Naive thymus-derived CD4-positive, alpha-beta T cell (primary cell): Measurements from ENCODE around the gene TIAL1. TPM values are rescaled to one million over a fixed set of nuclear protein-coding genes. Genes with fewer than 3 reads are reported as not detected.

Source experiments
- ATAC-seq: fragments of 150-1000 bp; cut with Tn5 transposase; 2 replicates; pipeline ENCODE4 v1.10.0; 2021; ENCODE audit warnings: mild to moderate bottlenecking, moderate library complexity
- CTCF ChIA-PET: fragments of 350-600 bp; sonication (Branson Sonifier 250); formaldehyde crosslinking; loops from one replicate; lab custom pipeline; 2021; ENCODE audit warnings: antibody characterized with exemption; lab: Charles Lee
- POLR2A ChIA-PET: fragments of 350-600 bp; sonication (Branson Sonifier 250); formaldehyde crosslinking; loops from one replicate; lab custom pipeline; 2021; ENCODE audit warnings: antibody characterized with exemption, inconsistent platforms; lab: Charles Lee
- DNase-seq, 9 donors: peaks; one replicate each; pipeline versions ENCODE4 v3.0.0 to v3.0.0-alpha.2; 2020 to 2022; ENCODE audit warnings: mixed read lengths in 1 of 9
- H3K27ac ChIP-seq: one replicate; pipeline ENCODE4 v1.7.0; 2013; ENCODE audit warnings: mild to moderate bottlenecking, low read depth, low read length, moderate library complexity
- H3K27me3 ChIP-seq, 2 donors: one replicate each; pipeline ENCODE4 v1.7.0; 2013; ENCODE audit warnings: low read length in 2 of 2, mild to moderate bottlenecking in 2 of 2, moderate library complexity in 2 of 2; ENCODE audit not compliant: control insufficient read depth in 2 of 2, insufficient read depth in 2 of 2
- H3K36me3 ChIP-seq, 3 experiments: 1 replicate in 2 of 3; 2 replicates in 1 of 3; pipeline ENCODE4 v1.7.0; 2013; ENCODE audit warnings: low read length in 3 of 3, mild to moderate bottlenecking in 3 of 3, moderate library complexity in 1 of 3; ENCODE audit not compliant: insufficient read depth in 3 of 3, control insufficient read depth in 2 of 3
- H3K4me1 ChIP-seq, 2 donors: one replicate each; pipeline ENCODE4 v1.7.0; 2013; ENCODE audit warnings: low read length in 2 of 2, mild to moderate bottlenecking in 2 of 2, moderate library complexity in 1 of 2; ENCODE audit not compliant: control insufficient read depth in 2 of 2, insufficient read depth in 2 of 2
- H3K4me3 ChIP-seq: 2 replicates; pipeline ENCODE4 v1.7.0; 2013; ENCODE audit warnings: mild to moderate bottlenecking, low read length
- H3K9me3 ChIP-seq, 3 experiments: 1 replicate in 2 of 3; 2 replicates in 1 of 3; pipeline ENCODE4 v1.7.0; 2013; ENCODE audit warnings: low read length in 3 of 3; ENCODE audit not compliant: control insufficient read depth in 2 of 3
- H3K27ac Mint-ChIP-seq, 9 donors: one replicate each; pipeline ENCODE4 v1.8.0; 2020 to 2022; ENCODE audit warnings: mixed read lengths in 9 of 9, mild to moderate bottlenecking in 8 of 9, moderate library complexity in 5 of 9, inconsistent platforms in 2 of 9
- H3K27me3 Mint-ChIP-seq, 5 donors: one replicate each; pipeline ENCODE4 v1.8.0; 2021 to 2022; ENCODE audit warnings: mixed read lengths in 5 of 5, mild to moderate bottlenecking in 1 of 5
- H3K36me3 Mint-ChIP-seq, 5 donors: one replicate each; pipeline ENCODE4 v1.8.0; 2020 to 2022; ENCODE audit warnings: mixed read lengths in 5 of 5, mild to moderate bottlenecking in 3 of 5, inconsistent platforms in 1 of 5
- H3K4me1 Mint-ChIP-seq, 7 donors: one replicate each; pipeline ENCODE4 v1.8.0; 2020 to 2022; ENCODE audit warnings: mixed read lengths in 7 of 7, mild to moderate bottlenecking in 3 of 7, inconsistent platforms in 1 of 7
- H3K4me3 Mint-ChIP-seq, 10 donors: one replicate each; pipeline ENCODE4 v1.8.0; 2020 to 2022; ENCODE audit warnings: mild to moderate bottlenecking in 10 of 10, mixed read lengths in 10 of 10, moderate library complexity in 6 of 10, inconsistent platforms in 2 of 10
- H3K9me3 Mint-ChIP-seq, 11 donors: one replicate each; pipeline ENCODE4 v1.8.0; 2020 to 2022; ENCODE audit warnings: mixed read lengths in 11 of 11, mild to moderate bottlenecking in 4 of 11, inconsistent platforms in 1 of 11, moderate library complexity in 1 of 11
- intact Hi-C, 2 donors: fragments of 100-400 bp; cut with micrococcal nuclease; formaldehyde crosslinking; loops; one replicate each; pipeline ENCODE4 v1.15.1; 2023
- polyA plus RNA-seq, 2 donors: library from polyadenylated mRNA; unstranded; fragments of 300-500 nt; fragmentation: Illumina TruSeq; gene quantifications; one replicate each; pipeline ENCODE4 v1.2.3, GENCODE V29; 2021
- total RNA-seq, 6 experiments: library from RNA in 5 of 6; stranded (reverse) in 5 of 6; gene quantifications; 1 replicate in 5 of 6; 2 replicates in 1 of 6; pipeline ENCODE4 v1.2.3 and lab custom pipeline; 2021 to 2026

The TIAL1 gene, protein sequence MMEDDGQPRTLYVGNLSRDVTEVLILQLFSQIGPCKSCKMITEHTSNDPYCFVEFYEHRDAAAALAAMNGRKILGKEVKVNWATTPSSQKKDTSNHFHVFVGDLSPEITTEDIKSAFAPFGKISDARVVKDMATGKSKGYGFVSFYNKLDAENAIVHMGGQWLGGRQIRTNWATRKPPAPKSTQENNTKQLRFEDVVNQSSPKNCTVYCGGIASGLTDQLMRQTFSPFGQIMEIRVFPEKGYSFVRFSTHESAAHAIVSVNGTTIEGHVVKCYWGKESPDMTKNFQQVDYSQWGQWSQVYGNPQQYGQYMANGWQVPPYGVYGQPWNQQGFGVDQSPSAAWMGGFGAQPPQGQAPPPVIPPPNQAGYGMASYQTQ
- total RNA-seq (100 to 1,000 TPM; 166 to 228 (median 176) TPM), polyA plus RNA-seq (10 to 100 TPM; 10.5 to 13.6 TPM), total RNA-seq (lab: John Stamatoyannopoulos, UW) (57.7 reads per million, percentile 74 among the genes with 10 or more reads in this experiment)

DNA sequence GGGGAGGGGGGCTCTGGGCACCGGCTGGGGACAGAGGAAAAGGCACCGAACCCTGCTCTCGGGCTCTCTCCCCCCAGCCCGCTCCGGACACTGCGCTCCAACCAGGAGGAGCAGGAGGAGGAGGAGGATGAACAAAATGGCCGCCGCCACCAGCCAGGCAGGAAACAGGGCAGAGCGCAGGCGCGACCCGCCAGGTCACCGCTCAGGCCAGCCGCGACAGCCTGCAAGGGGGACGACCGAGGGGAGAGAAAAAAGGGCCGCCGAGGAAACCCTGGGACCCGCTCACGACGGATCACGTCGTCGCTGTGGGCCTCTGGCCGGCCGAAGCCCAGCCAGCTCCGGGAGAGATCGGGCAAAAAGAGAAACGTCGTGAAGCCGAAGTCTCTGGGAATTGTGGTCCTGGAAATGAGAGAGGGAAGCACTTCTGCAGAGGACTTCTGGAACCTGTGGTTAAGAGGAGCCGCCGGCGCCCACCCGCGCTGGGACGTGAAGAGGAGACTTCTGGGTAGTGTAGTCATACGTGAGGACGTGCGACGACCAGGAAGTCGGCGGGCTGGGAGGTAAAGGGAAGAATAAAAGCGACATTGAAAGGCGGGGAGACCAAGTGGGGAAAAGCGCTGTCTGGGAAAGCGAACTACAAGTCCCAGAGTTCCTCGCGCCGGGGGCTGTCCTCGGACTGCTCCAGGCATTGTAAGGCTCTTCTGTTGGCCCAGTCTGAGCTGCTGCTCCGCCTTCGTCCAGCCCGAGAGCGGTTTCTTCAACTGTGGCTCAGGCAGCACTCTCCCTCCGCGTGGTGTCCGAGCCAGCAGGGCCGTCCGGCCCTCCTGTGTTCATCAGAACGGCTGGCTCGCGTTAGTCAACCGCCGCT lies at the start of gene TIAL1:
Gene TIAL1 (minus strand): TSS at position 428 of the 868 bp plus-strand sequence. CDS start 499 bp downstream, outside the sequence.
- Mint-ChIP-seq H3K27ac (peak within 1 kb of the TSS; percentile 90 to 99 (median 96)), H3K27me3 (no peaks in the 10 kb centered on the region), H3K36me3 (peaks cover 0 to 17% (median 5%) of the 10 kb centered on the region in 5 donors), H3K9me3 (no peaks in the 10 kb centered on the region), H3K4me3 (peak within 1 kb of the TSS; percentile 85 to 99 (median 96)), H3K4me1 (peaks cover 35 to 56% (median 48%) of the 10 kb centered on the region in 7 donors)
- Histone ChIP-seq H3K4me3 (peak within 1 kb of the TSS; percentile 96), H3K27ac (peak within 1 kb of the TSS; percentile 98), H3K27me3 (no peaks in the 10 kb centered on the region), H3K9me3 (no peaks in the 10 kb centered on the region), H3K4me1 (peaks cover 28 to 38% of the 10 kb centered on the region in 2 donors), H3K36me3 (peaks cover 0 to 8% (median 0%) of the 10 kb centered on the region in 3 experiments)
- intact Hi-C loops = loop anchor here (1.0 to 10.0 kb wide), 22 partner anchors 21 to 516 kb away; partner anchors contain the start of genes DENND10 (in 2 of the 2), GRK5 (in 2 of the 2), PRDX3 (in 2 of the 2) and RGS10 (in 2 of the 2)
- POLR2A ChIA-PET = interaction anchor here (0.6 to 1.7 kb wide), 4 partner anchors 54 to 276 kb away, joined by 3 to 6 read pairs (median 4); partner anchors contain the start of gene MCMBP
- CTCF ChIA-PET = interaction anchor here (0.6 kb wide), 1 partner anchor 508 kb away, joined by 3 read pairs; no protein-coding TSS in a partner anchor
- ATAC-seq (peak; percentile 88), DNase-seq (peak; percentile 73 to 95 (median 89))

DNA sequence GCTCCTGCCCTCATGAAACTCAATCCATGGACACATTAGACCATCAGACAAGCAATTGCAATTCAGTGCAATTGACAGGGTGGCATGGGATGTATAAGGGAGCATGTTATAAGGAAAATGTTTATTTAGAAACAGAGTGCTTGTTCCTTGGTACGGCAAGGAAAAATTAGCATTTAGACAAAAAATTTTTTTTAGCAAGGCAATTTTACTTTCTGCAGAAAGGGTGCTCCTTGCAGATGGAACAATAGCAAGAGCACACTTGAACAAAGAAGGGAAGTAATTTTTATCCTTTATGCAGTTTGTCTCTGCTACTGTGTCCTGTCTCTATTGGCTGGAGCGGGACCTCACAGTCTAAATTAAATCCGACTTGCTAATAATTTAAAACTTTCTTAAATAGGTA lies 48.2 kb upstream of the TIAL1 start:
- Mint-ChIP-seq H3K4me1 (peaks cover 12 to 28% (median 18%) of the 10 kb centered on the region in 7 donors), H3K36me3 (peaks cover 0 to 2% (median 0%) of the 10 kb centered on the region in 5 donors), H3K27ac (no peak overlapping the region), H3K4me3 (no peak overlapping the region), H3K9me3 (peaks cover 0 to 9% (median 2%) of the 10 kb centered on the region in 11 donors), H3K27me3 (no peaks in the 10 kb centered on the region)
- H3K27me3 ChIP-seq = no peaks in the 10 kb centered on the region
- POLR2A ChIA-PET = no interaction called here
- peaks cover 0 to 9% (median 0%) of the 10 kb centered on the region in 3 experiments for H3K9me3 ChIP-seq
- H3K36me3 ChIP-seq = no peaks in the 10 kb centered on the region
- CTCF ChIA-PET = interaction anchor here (1.1 kb wide), 1 partner anchor 28 kb away, joined by 3 read pairs; no protein-coding TSS in a partner anchor
- DNase-seq = no peak
- H3K4me3 ChIP-seq = no peak overlapping the region
- H3K4me1 ChIP-seq = peaks cover 0 to 27% of the 10 kb centered on the region in 2 donors
- intact Hi-C loops = no loop called here
- no peak for ATAC-seq
- H3K27ac ChIP-seq = no peak overlapping the region

- H3K27me3 Mint-ChIP-seq = no peaks in the 10 kb centered on the region
- H3K36me3 Mint-ChIP-seq = no peaks in the 10 kb centered on the region
- Histone ChIP-seq H3K9me3 (peaks cover 0 to 9% (median 0%) of the 10 kb centered on the region in 3 experiments), H3K36me3 (no peaks in the 10 kb centered on the region), H3K4me1 (peaks cover 0 to 27% of the 10 kb centered on the region in 2 donors), H3K27me3 (no peaks in the 10 kb centered on the region), H3K27ac (no peak overlapping the region), H3K4me3 (no peak overlapping the region)
- ATAC-seq (no peak), DNase-seq (no peak)
- no peak overlapping the region for H3K27ac Mint-ChIP-seq
- ChIA-PET CTCF (interaction anchor here (1.1 kb wide), 1 partner anchor 27 kb away, joined by 3 read pairs; no protein-coding TSS in a partner anchor), POLR2A (no interaction called here)
- H3K4me3 Mint-ChIP-seq = no peak overlapping the region
- peaks cover 0 to 9% (median 0%) of the 10 kb centered on the region in 11 donors for H3K9me3 Mint-ChIP-seq
- peaks cover 8 to 24% (median 15%) of the 10 kb centered on the region in 7 donors for H3K4me1 Mint-ChIP-seq
- intact Hi-C loops = no loop called here
Observed at GRCh38 chr10:119644205-119644814, 47.5 kb upstream of the TIAL1 start.

DNA sequence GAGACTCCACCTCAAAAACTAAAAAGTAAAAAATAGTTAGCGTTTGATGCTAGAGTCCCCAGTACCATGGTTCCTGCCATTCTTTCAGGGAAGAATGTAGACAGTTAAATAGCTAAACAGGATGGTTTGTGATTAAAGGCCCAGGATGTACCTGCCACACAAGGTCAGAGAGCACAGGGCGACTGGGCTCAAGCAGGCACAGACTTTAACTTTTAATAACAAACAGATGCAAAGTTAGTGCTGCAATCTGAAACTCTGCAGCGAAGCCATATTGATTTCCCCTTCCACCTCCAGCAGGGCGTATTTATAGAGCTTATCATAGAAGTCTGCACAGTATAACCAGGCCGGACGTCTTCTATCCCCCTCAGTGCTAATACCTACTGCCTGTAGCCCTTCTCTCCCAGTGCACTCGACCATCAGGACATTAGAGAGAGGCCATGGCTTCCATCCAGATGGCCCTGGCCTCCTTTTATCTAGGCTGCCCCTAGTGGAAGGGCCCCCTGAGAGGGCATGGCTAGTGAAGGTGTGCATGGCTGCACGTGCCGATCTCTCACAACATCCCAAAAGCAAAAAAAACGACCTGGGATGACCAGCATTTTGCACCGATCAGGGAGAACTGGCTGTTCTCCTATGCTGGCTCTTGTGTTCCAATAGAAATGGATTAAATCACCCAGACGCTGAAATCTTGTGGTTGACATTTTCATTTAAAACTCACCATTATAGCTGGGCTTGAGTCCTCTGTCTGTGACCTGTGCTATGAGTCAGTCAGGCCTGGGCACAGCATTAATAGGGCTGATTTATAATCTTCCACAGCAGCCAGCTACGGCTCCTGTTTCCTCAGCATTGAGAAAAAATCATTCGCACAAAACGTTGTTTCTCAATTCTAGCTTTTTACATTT lies 46.8 kb upstream of the TIAL1 start:
- peaks cover 0 to 27% of the 10 kb centered on the region in 2 donors for H3K4me1 ChIP-seq
- no peak for ATAC-seq
- Mint-ChIP-seq H3K4me1 (peaks cover 8 to 24% (median 15%) of the 10 kb centered on the region in 7 donors), H3K36me3 (no peaks in the 10 kb centered on the region), H3K27me3 (no peaks in the 10 kb centered on the region), H3K9me3 (peaks cover 0 to 9% (median 0%) of the 10 kb centered on the region in 11 donors), H3K27ac (peak overlapping the region in 1 of 9 donors; percentile 25), H3K4me3 (no peak overlapping the region)
- no peak overlapping the region for H3K4me3 ChIP-seq
- no peak for DNase-seq
- no peak overlapping the region for H3K27ac ChIP-seq
- CTCF ChIA-PET = interaction anchor here (0.7 to 1.2 kb wide), 4 partner anchors 10 to 99 kb away, joined by 3 to 7 read pairs (median 4); no protein-coding TSS in a partner anchor
- POLR2A ChIA-PET = interaction anchor here (0.5 to 0.6 kb wide), 2 partner anchors 10 to 274 kb away, joined by 3 to 4 read pairs; no protein-coding TSS in a partner anchor
- H3K9me3 ChIP-seq = peaks cover 0 to 9% (median 0%) of the 10 kb centered on the region in 3 experiments
- H3K27me3 ChIP-seq = no peaks in the 10 kb centered on the region
- intact Hi-C loops = no loop called here
- no peaks in the 10 kb centered on the region for H3K36me3 ChIP-seq

GRCh38 chr10:119642556-119643111 lies 45.9 kb upstream of the TIAL1 start:
- Histone ChIP-seq H3K4me3 (no peak overlapping the region), H3K36me3 (no peaks in the 10 kb centered on the region), H3K27ac (no peak overlapping the region), H3K4me1 (peaks cover 0 to 27% of the 10 kb centered on the region in 2 donors), H3K9me3 (peaks cover 0 to 9% (median 0%) of the 10 kb centered on the region in 3 experiments), H3K27me3 (no peaks in the 10 kb centered on the region)
- H3K4me3 Mint-ChIP-seq = peak overlapping the region in 3 of 10 donors; percentile 18 to 27 (median 20)
- ChIA-PET CTCF (interaction anchor here (0.7 to 1.2 kb wide), 3 partner anchors 10 to 98 kb away, joined by 3 to 7 read pairs (median 4); no protein-coding TSS in a partner anchor), POLR2A (interaction anchor here (0.6 to 0.7 kb wide), 2 partner anchors 275 to 463 kb away, joined by 3 read pairs; no protein-coding TSS in a partner anchor)
- peak overlapping the region in 6 of 9 donors; percentile 0 to 55 (median 27) for H3K27ac Mint-ChIP-seq
- ATAC-seq = peak; percentile 90
- intact Hi-C loops = no loop called here
- peaks cover 8 to 24% (median 15%) of the 10 kb centered on the region in 7 donors for H3K4me1 Mint-ChIP-seq
- H3K27me3 Mint-ChIP-seq = no peaks in the 10 kb centered on the region
- H3K36me3 Mint-ChIP-seq = no peaks in the 10 kb centered on the region
- H3K9me3 Mint-ChIP-seq = peaks cover 0 to 9% (median 0%) of the 10 kb centered on the region in 11 donors
- peak in 1 of 9 donors; percentile 27 for DNase-seq
